Measurements from ENCODE around the gene SEMA6B.

Gene SEMA6B

DNA sequence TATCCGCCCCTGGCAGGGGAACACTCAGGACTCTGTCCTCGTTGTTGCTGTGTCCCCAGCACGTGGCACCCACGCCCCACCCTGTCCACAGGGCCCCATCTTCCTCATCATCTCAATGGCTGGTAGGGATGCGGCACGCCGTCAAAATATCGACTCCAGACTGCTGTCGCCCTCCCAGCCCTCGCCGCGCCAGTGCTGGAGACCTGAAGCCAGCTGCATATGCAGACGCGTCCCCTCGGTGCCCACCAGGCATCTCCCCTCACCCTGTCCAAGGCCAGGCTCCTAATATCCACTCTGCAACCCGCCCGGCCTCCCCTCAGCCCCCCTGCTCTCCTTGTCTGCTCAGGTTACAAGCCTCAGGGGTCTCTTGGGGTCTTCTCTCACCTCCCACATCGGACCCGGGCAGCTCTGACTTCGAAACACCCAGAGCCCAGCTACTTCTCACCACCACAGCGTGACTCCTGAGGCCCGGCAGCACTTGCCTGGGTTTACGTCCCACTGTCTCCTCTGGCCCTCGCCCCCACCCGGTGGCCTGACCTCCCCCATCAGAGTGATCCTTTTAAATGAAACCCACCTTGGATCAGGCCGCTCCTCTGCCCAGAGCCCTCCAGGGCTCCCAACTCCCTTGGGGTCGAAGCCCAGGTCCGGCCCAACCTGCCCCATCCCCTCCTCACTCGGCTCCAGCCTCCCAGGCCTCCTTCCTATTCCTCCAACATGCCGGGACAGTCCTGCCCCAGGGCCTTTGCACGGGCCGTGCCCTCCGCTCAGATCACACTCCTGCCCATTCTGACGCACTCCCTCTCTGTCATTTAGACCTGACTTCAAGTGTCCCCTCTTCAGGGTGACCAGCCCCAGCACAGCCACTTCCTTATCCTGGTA, 53.7 kb downstream of the SEMA6B start:
- H3K4me3 ChIP-seq (ENCODE audit: low read depth, low read length) = no peak overlapping the region

DNA sequence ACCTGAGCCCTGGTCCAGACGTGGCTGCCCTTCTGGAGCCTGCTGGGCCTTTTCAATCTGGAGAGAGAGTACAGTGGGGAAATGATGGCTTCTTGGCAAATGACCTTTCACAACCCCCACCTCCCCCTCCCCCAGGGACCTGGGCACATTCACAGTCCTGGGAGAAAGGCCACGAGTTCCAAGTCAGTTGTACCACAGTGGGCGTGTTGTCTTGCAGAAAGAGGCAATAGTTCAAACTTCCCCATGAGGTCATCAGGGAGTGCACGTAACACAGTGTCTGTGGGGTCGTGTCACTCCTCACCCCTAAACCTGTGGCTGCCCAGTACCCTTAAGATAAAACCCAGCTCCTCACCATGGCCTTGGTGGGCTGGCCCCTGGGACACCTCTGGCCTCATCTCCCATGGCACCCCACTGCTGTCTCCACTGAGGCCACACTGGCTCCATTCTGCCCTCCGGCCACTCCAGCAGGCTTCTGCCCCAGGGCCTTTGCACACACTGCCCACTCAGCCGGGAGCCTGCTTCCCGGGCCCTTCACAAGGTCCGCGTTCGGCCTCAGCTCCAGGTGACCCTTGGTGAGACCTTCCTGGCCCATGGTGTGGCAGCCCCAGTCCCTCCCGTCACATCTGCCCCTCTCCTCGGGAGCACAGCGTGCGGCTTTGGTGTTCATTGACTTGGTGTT, 54.5 kb downstream of the SEMA6B start:
- no peak for DNase-seq (ENCODE audit: low read depth)
- no peak overlapping the region for H3K4me3 ChIP-seq (ENCODE audit: low read depth, low read length)
- TF ChIP-seq, protein P1, sequence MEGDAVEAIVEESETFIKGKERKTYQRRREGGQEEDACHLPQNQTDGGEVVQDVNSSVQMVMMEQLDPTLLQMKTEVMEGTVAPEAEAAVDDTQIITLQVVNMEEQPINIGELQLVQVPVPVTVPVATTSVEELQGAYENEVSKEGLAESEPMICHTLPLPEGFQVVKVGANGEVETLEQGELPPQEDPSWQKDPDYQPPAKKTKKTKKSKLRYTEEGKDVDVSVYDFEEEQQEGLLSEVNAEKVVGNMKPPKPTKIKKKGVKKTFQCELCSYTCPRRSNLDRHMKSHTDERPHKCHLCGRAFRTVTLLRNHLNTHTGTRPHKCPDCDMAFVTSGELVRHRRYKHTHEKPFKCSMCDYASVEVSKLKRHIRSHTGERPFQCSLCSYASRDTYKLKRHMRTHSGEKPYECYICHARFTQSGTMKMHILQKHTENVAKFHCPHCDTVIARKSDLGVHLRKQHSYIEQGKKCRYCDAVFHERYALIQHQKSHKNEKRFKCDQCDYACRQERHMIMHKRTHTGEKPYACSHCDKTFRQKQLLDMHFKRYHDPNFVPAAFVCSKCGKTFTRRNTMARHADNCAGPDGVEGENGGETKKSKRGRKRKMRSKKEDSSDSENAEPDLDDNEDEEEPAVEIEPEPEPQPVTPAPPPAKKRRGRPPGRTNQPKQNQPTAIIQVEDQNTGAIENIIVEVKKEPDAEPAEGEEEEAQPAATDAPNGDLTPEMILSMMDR (IDR thresholded peaks at IDR 0.05; ENCODE audit: insufficient read depth, low read depth, low read length, missing control alignments) = no peak

More for the DNA sequence above, 53.7 kb downstream of the SEMA6B start:
- TF ChIP-seq, protein P1 (IDR thresholded peaks at IDR 0.05; ENCODE audit: insufficient read depth, low read depth, low read length, missing control alignments) = no peak
- no peak for DNase-seq (ENCODE audit: low read depth)

DNA sequence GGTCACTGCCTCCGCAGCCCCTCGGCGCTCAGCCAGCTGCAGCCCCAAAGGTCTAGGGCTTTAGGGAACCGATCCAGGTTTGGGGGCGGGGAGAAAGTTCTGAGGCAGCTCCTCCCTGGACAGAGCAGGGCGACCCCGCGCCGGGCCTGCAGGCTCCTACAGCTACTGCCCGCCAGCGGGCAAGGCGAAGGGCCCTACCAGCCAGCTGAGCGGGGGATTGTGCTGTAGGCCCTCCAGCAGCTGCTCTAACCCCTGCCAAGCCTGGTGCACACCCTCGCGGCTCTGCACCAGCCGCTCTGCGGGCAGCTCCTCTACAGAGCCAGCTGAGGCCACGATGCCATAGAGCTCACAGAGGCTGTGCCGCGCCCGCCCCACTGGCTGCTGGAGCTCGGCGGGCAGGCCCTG, 55.2 kb downstream of the SEMA6B start:
- no peak overlapping the region for H3K4me3 ChIP-seq (ENCODE audit: low read depth, low read length)
- TF ChIP-seq, protein P1 (IDR thresholded peaks at IDR 0.05; ENCODE audit: insufficient read depth, low read depth, low read length, missing control alignments) = no peak
- no peak for DNase-seq (ENCODE audit: low read depth)

DNA sequence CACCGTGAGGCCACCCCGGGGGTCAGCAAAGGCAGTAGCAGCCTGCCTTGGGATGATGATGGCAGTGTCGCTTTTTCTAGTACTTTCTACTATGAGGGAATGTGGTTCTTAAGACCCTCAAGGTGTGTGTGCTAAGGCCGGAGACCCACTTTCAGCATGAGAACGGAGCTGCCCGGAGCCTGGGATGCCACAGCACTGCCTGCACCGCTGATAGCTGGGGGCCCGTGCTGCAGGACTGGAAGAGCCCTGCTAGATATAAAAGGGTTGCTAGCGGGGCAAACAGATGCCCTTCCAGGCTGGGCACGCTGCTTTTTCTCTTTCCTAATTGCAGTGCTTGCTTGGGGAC, 55.7 kb downstream of the SEMA6B start:
- DNase-seq (ENCODE audit: low read depth) = no peak
- H3K4me3 ChIP-seq (ENCODE audit: low read depth, low read length) = no peak overlapping the region
- TF ChIP-seq, protein P1 (IDR thresholded peaks at IDR 0.05; ENCODE audit: insufficient read depth, low read depth, low read length, missing control alignments) = no peak

DNA sequence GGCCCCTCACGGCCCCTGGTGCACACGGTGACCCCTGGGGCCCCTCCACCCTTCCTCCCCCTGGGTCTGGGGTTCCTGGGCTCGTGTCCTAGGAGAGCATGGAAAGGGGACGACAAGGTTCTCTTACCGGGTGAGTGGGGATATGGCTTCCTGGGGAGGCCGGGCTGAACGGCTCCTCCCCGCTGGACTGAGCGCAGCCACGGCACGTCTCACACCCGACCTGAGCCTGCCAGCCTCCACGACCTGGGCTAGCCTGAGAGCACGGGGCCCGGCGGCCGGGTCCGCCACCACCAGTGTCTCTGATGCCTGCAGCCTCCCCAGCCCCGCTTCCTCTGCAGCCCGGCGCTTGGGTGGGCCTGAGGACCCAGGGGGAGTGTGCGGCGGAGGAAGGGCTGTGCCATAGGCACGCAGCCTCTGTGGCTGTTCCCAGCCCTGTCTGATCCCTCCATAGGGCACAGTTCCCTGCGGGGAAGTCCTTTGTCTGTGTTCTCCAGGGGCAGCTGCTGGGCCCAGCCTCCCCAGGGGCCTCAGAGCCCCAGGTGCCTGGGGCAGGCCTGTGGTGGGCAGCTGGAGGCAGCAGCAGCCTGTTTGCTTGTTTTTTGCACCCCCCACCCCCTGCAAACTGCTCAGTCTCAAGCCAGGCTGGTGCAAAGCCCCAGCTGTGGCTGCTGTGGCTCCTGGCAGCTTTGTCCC, 56.2 kb downstream of the SEMA6B start:
- TF ChIP-seq, protein P1 (IDR thresholded peaks at IDR 0.05; ENCODE audit: insufficient read depth, low read depth, low read length, missing control alignments) = no peak
- no peak for DNase-seq (ENCODE audit: low read depth)
- H3K4me3 ChIP-seq (ENCODE audit: low read depth, low read length) = no peak overlapping the region

DNA sequence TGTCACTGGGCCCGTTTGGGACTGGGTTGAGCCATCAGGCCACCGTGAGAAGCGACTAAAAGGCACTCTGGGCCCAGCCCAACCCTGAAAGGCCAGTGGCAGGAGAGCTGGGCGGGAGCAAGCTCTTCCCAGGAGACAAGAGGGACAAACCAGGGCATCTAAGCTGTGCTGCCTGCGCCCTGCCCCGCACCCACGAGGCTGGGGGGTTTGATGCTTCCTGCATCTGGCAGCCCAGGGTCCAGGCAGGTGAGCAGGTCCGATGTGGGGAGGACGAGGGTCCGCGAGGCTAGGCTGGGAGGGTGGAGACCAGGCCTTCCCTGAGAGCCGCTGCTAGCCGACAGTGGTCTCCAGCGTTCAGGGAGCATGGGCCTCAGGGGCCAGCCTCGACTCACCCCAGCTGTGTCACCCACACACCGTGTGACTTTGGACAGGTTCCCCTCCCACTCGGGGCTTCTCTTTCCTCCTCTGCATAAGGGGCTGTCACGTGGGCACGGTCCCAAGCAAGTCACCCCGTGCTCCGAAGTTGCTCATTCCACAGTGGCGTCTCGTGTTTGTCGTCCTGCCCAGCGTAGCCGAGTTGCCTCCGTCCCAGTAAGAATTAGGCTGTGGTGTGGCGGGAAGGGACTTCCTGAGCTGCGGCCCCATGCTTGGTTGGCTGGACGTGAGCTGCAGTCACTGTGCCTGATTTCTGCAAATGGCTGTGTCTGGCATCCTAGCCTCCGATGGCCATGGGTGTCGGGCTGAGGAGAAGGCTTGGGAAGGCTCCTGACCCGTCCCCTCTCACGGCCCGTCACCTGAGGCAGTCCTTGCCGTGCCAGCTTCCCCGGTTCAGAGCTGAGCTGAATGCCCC, 57.0 kb downstream of the SEMA6B start:
- no peak overlapping the region for H3K4me3 ChIP-seq (ENCODE audit: low read depth, low read length)
- TF ChIP-seq, protein P1 (IDR thresholded peaks at IDR 0.05; ENCODE audit: insufficient read depth, low read depth, low read length, missing control alignments) = no peak
- DNase-seq (ENCODE audit: low read depth) = no peak
